Measurements from ENCODE around the gene DTNBP1.

The DTNBP1 gene

GRCh38 chr6:15570171-15570570 lies 92.7 kb downstream of the DTNBP1 start:
- H3K9ac ChIP-seq (ENCODE audit: insufficient read length, low read depth) = no peak overlapping the region
- TF ChIP-seq YY1 (IDR thresholded peaks at IDR 0.05; ENCODE audit: insufficient read depth, insufficient read length) (no peak), SUZ12 (IDR thresholded peaks at IDR 0.05; ENCODE audit: extremely low read depth, insufficient read depth, insufficient read length) (no peak), ZNF274 (IDR thresholded peaks at IDR 0.05; ENCODE audit: low read depth, low read length) (no peak)

GRCh38 chr6:15569035-15569995 lies 93.5 kb downstream of the DTNBP1 start:
- no peak overlapping the region for H3K4me3 ChIP-seq (ENCODE audit: insufficient read length, low read depth)
- no peaks in the 10 kb centered on the region for H3K4me1 ChIP-seq (ENCODE audit: insufficient read depth, insufficient read length)
- no peaks in the 10 kb centered on the region for H3K36me3 ChIP-seq (ENCODE audit: insufficient read depth, insufficient read length, low read length)
- no peaks in the 10 kb centered on the region for H3K9me3 ChIP-seq (ENCODE audit: insufficient read depth, low read length)
- H3K9ac ChIP-seq (ENCODE audit: insufficient read length, low read depth) = no peak overlapping the region
- TF ChIP-seq YY1 (IDR thresholded peaks at IDR 0.05; ENCODE audit: insufficient read depth, insufficient read length) = no peak
- no peak for TF ChIP-seq SUZ12 (IDR thresholded peaks at IDR 0.05; ENCODE audit: extremely low read depth, insufficient read depth, insufficient read length)
- H3K27me3 ChIP-seq (ENCODE audit: insufficient read depth, insufficient read length) = no peaks in the 10 kb centered on the region
- no peak for DNase-seq (ENCODE audit: low read depth, low spot score)

More at GRCh38 chr6:15570171-15570570, 92.7 kb downstream of the DTNBP1 start:
- H3K4me1 ChIP-seq (ENCODE audit: insufficient read depth, insufficient read length) = no peaks in the 10 kb centered on the region
- H3K9me3 ChIP-seq (ENCODE audit: insufficient read depth, low read length) = no peaks in the 10 kb centered on the region
- no peak overlapping the region for H3K4me3 ChIP-seq (ENCODE audit: insufficient read length, low read depth)
- H3K36me3 ChIP-seq (ENCODE audit: insufficient read depth, insufficient read length, low read length) = no peaks in the 10 kb centered on the region
- H3K27me3 ChIP-seq (ENCODE audit: insufficient read depth, insufficient read length) = no peaks in the 10 kb centered on the region
- no peak for DNase-seq (ENCODE audit: low read depth, low spot score)

- no peaks in the 10 kb centered on the region for H3K9me3 ChIP-seq (ENCODE audit: insufficient read depth, low read length)
- H3K9ac ChIP-seq (ENCODE audit: insufficient read length, low read depth) = no peak overlapping the region
- DNase-seq (ENCODE audit: low read depth, low spot score) = no peak
- no peaks in the 10 kb centered on the region for H3K27me3 ChIP-seq (ENCODE audit: insufficient read depth, insufficient read length)
- TF ChIP-seq SUZ12 (IDR thresholded peaks at IDR 0.05; ENCODE audit: extremely low read depth, insufficient read depth, insufficient read length) = no peak
- no peak for TF ChIP-seq YY1 (IDR thresholded peaks at IDR 0.05; ENCODE audit: insufficient read depth, insufficient read length)
- no peak for TF ChIP-seq ZNF274 (IDR thresholded peaks at IDR 0.05; ENCODE audit: low read depth, low read length)
- H3K4me3 ChIP-seq (ENCODE audit: insufficient read length, low read depth) = no peak overlapping the region
- no peaks in the 10 kb centered on the region for H3K36me3 ChIP-seq (ENCODE audit: insufficient read depth, insufficient read length, low read length)
- H3K4me1 ChIP-seq (ENCODE audit: insufficient read depth, insufficient read length) = no peaks in the 10 kb centered on the region
Measured at GRCh38 chr6:15562977-15563376, 99.9 kb downstream of the DTNBP1 start.

GRCh38 chr6:15561447-15562199 lies 101.2 kb downstream of the DTNBP1 start:
- H3K4me3 ChIP-seq (ENCODE audit: insufficient read length, low read depth) = no peak overlapping the region
- H3K36me3 ChIP-seq (ENCODE audit: insufficient read depth, insufficient read length, low read length) = no peaks in the 10 kb centered on the region
- no peak overlapping the region for H3K9ac ChIP-seq (ENCODE audit: insufficient read length, low read depth)
- H3K4me1 ChIP-seq (ENCODE audit: insufficient read depth, insufficient read length) = no peaks in the 10 kb centered on the region
- H3K27me3 ChIP-seq (ENCODE audit: insufficient read depth, insufficient read length) = no peaks in the 10 kb centered on the region
- H3K9me3 ChIP-seq (ENCODE audit: insufficient read depth, low read length) = no peaks in the 10 kb centered on the region
- no peak for DNase-seq (ENCODE audit: low read depth, low spot score)
- TF ChIP-seq YY1 (IDR thresholded peaks at IDR 0.05; ENCODE audit: insufficient read depth, insufficient read length) (no peak), ZNF274 (IDR thresholded peaks at IDR 0.05; ENCODE audit: low read depth, low read length) (no peak), SUZ12 (IDR thresholded peaks at IDR 0.05; ENCODE audit: extremely low read depth, insufficient read depth, insufficient read length) (no peak)

- Histone ChIP-seq H3K36me3 (ENCODE audit: insufficient read depth, insufficient read length, low read length) (no peaks in the 10 kb centered on the region), H3K9me3 (ENCODE audit: insufficient read depth, low read length) (no peaks in the 10 kb centered on the region), H3K27me3 (ENCODE audit: insufficient read depth, insufficient read length) (no peaks in the 10 kb centered on the region), H3K9ac (ENCODE audit: insufficient read length, low read depth) (no peak overlapping the region), H3K4me1 (ENCODE audit: insufficient read depth, insufficient read length) (no peaks in the 10 kb centered on the region), H3K4me3 (ENCODE audit: insufficient read length, low read depth) (no peak overlapping the region)
- no peak for DNase-seq (ENCODE audit: low read depth, low spot score)
- TF ChIP-seq SUZ12 (IDR thresholded peaks at IDR 0.05; ENCODE audit: extremely low read depth, insufficient read depth, insufficient read length) (no peak), ZNF274 (IDR thresholded peaks at IDR 0.05; ENCODE audit: low read depth, low read length) (no peak), YY1 (IDR thresholded peaks at IDR 0.05; ENCODE audit: insufficient read depth, insufficient read length) (no peak)
Measured at GRCh38 chr6:15560713-15561112, 102.1 kb downstream of the DTNBP1 start.

- no peaks in the 10 kb centered on the region for H3K4me1 ChIP-seq (ENCODE audit: insufficient read depth, insufficient read length)
- TF ChIP-seq SUZ12 (IDR thresholded peaks at IDR 0.05; ENCODE audit: extremely low read depth, insufficient read depth, insufficient read length) (no peak), YY1 (IDR thresholded peaks at IDR 0.05; ENCODE audit: insufficient read depth, insufficient read length) (no peak), ZNF274 (IDR thresholded peaks at IDR 0.05; ENCODE audit: low read depth, low read length) (no peak)
- no peak overlapping the region for H3K9ac ChIP-seq (ENCODE audit: insufficient read length, low read depth)
- H3K36me3 ChIP-seq (ENCODE audit: insufficient read depth, insufficient read length, low read length) = no peaks in the 10 kb centered on the region
- H3K4me3 ChIP-seq (ENCODE audit: insufficient read length, low read depth) = no peak overlapping the region
- DNase-seq (ENCODE audit: low read depth, low spot score) = no peak
- H3K27me3 ChIP-seq (ENCODE audit: insufficient read depth, insufficient read length) = no peaks in the 10 kb centered on the region
- no peaks in the 10 kb centered on the region for H3K9me3 ChIP-seq (ENCODE audit: insufficient read depth, low read length)
Measured at GRCh38 chr6:15557174-15557573, 105.7 kb downstream of the DTNBP1 start.

- H3K36me3 ChIP-seq (ENCODE audit: insufficient read depth, insufficient read length, low read length) = no peaks in the 10 kb centered on the region
- no peak overlapping the region for H3K4me3 ChIP-seq (ENCODE audit: insufficient read length, low read depth)
- H3K9ac ChIP-seq (ENCODE audit: insufficient read length, low read depth) = no peak overlapping the region
- H3K9me3 ChIP-seq (ENCODE audit: insufficient read depth, low read length) = no peaks in the 10 kb centered on the region
- H3K4me1 ChIP-seq (ENCODE audit: insufficient read depth, insufficient read length) = no peaks in the 10 kb centered on the region
- DNase-seq (ENCODE audit: low read depth, low spot score) = no peak
- TF ChIP-seq YY1 (IDR thresholded peaks at IDR 0.05; ENCODE audit: insufficient read depth, insufficient read length) (no peak), SUZ12 (IDR thresholded peaks at IDR 0.05; ENCODE audit: extremely low read depth, insufficient read depth, insufficient read length) (no peak), ZNF274 (IDR thresholded peaks at IDR 0.05; ENCODE audit: low read depth, low read length) (no peak)
- no peaks in the 10 kb centered on the region for H3K27me3 ChIP-seq (ENCODE audit: insufficient read depth, insufficient read length)
Measured at GRCh38 chr6:15556711-15557110, 106.1 kb downstream of the DTNBP1 start.

All from NT2/D1 (cell line).